Neuronal stem cell (in vitro differentiated cells): ENCODE data around the gene HAUS5.

ENCODE experiments used
- DNase-seq: peaks from one replicate; pipeline ENCODE4 v3.0.0-alpha.2; 2013; ENCODE audit warnings: low spot score
- H2AFZ ChIP-seq: one replicate; pipeline ENCODE4 v1.6.1; 2013; ENCODE audit warnings: mild to moderate bottlenecking, low read length, inconsistent platforms
- H2AK5ac ChIP-seq: 2 replicates; pipeline ENCODE4 v1.6.1; 2013; ENCODE audit warnings: low read depth, mild to moderate bottlenecking, inconsistent platforms, low read length, moderate library complexity, mixed read lengths
- H2BK120ac ChIP-seq: 2 replicates; pipeline ENCODE4 v1.6.1; 2013; ENCODE audit warnings: low read depth, mild to moderate bottlenecking, inconsistent platforms, low read length, moderate library complexity, mixed read lengths
- H2BK12ac ChIP-seq: one replicate; pipeline ENCODE4 v1.6.1; 2013; ENCODE audit warnings: low read length, inconsistent platforms
- H2BK15ac ChIP-seq: 2 replicates; pipeline ENCODE4 v1.6.1; 2013; ENCODE audit warnings: mild to moderate bottlenecking, low read length, inconsistent platforms, mixed read lengths
- H2BK5ac ChIP-seq: one replicate; pipeline ENCODE4 v1.6.1; 2013; ENCODE audit warnings: inconsistent platforms, mild to moderate bottlenecking, low read length, moderate library complexity
- H3K14ac ChIP-seq: one replicate; pipeline ENCODE4 v1.6.1; 2013; ENCODE audit warnings: low read length, inconsistent platforms
- H3K18ac ChIP-seq: 2 replicates; pipeline ENCODE4 v1.6.1; 2013; ENCODE audit warnings: low read length, inconsistent platforms
- H3K23ac ChIP-seq: 2 replicates; pipeline ENCODE4 v1.6.1; 2013; ENCODE audit warnings: low read depth, mild to moderate bottlenecking, mixed read lengths, low read length, inconsistent platforms; ENCODE audit not compliant: poor library complexity
- H3K27ac ChIP-seq: replicated peaks from 3 replicates; pipeline ENCODE4 v1.5.1; 2013; ENCODE audit warnings: low read length, inconsistent platforms
- H3K27me3 ChIP-seq, 3 experiments: 2 replicates each; pipeline ENCODE4 v1.6.1; 2013; ENCODE audit warnings: low read length in 3 of 3, mild to moderate bottlenecking in 2 of 3, inconsistent platforms in 1 of 3, low read depth in 1 of 3, mixed read lengths in 1 of 3, moderate library complexity in 1 of 3; ENCODE audit not compliant: control insufficient read depth in 3 of 3, insufficient read depth in 3 of 3
- H3K36me3 ChIP-seq, 2 donors: replicated peaks in 1 of 2; 2 replicates each; pipeline ENCODE4 v1.6.1; 2013; ENCODE audit warnings: low read length in 2 of 2; ENCODE audit not compliant: control insufficient read depth in 2 of 2, insufficient read depth in 2 of 2
- H3K4ac ChIP-seq: 2 replicates; pipeline ENCODE4 v1.6.1; 2013; ENCODE audit warnings: inconsistent platforms, mild to moderate bottlenecking, low read length, moderate library complexity
- H3K4me1 ChIP-seq, 2 donors: 1 replicate in 1 of 2; 2 replicates in 1 of 2; pipeline ENCODE4 v1.6.1; 2013; ENCODE audit warnings: low read length in 2 of 2, low read depth in 1 of 2; ENCODE audit not compliant: control insufficient read depth in 2 of 2, insufficient read depth in 1 of 2
- H3K4me2 ChIP-seq: one replicate; pipeline ENCODE4 v1.6.1; 2013; ENCODE audit warnings: mild to moderate bottlenecking, low read length, inconsistent platforms; ENCODE audit not compliant: insufficient read depth, poor library complexity, severe bottlenecking
- H3K4me3 ChIP-seq, 2 donors: 2 replicates each; pipeline ENCODE4 v1.5.1; 2013; ENCODE audit warnings: low read length in 2 of 2, mild to moderate bottlenecking in 2 of 2, inconsistent platforms in 1 of 2, moderate library complexity in 1 of 2
- H3K79me1 ChIP-seq: one replicate; pipeline ENCODE4 v1.6.1; 2013; ENCODE audit warnings: low read depth, mild to moderate bottlenecking, inconsistent platforms, low read length, moderate library complexity
- H3K9ac ChIP-seq: one replicate; pipeline ENCODE4 v1.6.1; 2013; ENCODE audit warnings: mild to moderate bottlenecking, low read depth, low read length, inconsistent platforms; ENCODE audit not compliant: poor library complexity
- H3K9me3 ChIP-seq, 2 donors: replicated peaks in 1 of 2; 2 replicates each; pipeline versions ENCODE3 to v1.6.1; 2013; ENCODE audit warnings: low read length in 2 of 2, mild to moderate bottlenecking in 2 of 2, inconsistent platforms in 1 of 2, low read depth in 1 of 2, mixed read lengths in 1 of 2, moderate library complexity in 1 of 2; ENCODE audit not compliant: control insufficient read depth in 2 of 2, insufficient read depth in 1 of 2
- H4K8ac ChIP-seq: one replicate; pipeline ENCODE4 v1.6.1; 2013; ENCODE audit warnings: low read depth, mild to moderate bottlenecking, inconsistent platforms, low read length, moderate library complexity
- H4K91ac ChIP-seq: one replicate; pipeline ENCODE4 v1.6.1; 2013; ENCODE audit warnings: low read length, low read depth, mild to moderate bottlenecking, inconsistent platforms; ENCODE audit not compliant: poor library complexity
- WGBS, 2 donors: extraction: QIAGEN DNeasy Blood & Tissue Kit; methylation state at CpG; one replicate each; pipeline ENCODE4 v1.1.7; 2013; ENCODE audit warnings: missing lambda C conversion rate in 2 of 2, mixed read lengths in 1 of 2; ENCODE audit not compliant: insufficient read length in 2 of 2, insufficient replicate concordance in 1 of 2; ENCODE audit errors: extremely low coverage in 2 of 2; 5-methylcytosine and 5-hydroxymethylcytosine counted together

HAUS5 gene

DNA sequence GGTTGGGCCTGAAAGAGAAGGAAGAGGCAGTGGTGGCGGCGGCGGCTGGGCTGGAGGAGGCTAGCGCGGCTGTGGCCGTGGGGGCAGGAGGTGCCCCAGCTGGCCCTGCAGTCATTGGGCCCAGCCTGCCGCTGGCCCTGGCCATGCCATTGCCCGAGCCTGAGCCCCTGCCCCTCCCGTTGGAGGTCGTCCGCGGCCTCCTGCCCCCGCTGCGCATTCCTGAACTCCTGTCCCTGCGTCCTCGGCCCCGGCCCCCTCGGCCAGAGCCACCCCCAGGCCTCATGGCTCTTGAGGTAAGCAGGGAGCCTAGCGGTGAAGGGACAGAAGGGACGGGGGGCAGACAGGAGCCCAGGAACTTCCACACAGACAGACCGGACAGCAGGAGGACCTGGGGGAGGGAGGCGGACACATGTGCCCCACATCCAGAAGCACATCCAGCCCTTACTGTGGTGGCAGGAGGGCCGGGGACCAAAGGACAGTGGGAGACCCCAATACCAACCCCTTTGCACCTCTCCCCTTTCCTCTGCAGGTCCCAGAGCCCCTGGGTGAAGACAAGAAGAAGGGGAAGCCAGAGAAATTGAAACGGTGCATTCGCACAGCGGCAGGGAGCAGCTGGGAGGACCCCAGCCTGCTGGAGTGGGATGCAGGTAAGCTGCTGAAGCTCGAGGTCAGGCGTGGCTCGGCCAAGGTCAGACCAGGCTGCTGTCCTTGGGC is 21.3 kb downstream of the HAUS5 start:
- Histone ChIP-seq H2BK12ac (no peak overlapping the region), H2BK5ac (no peak overlapping the region), H3K79me1 (peaks cover 3% of the 10 kb centered on the region), H2AFZ (no peak overlapping the region), H3K14ac (no peak overlapping the region), H3K4me3 (no peak overlapping the region), H3K27ac (no peak overlapping the region), H3K9me3 (no peaks in the 10 kb centered on the region), H4K91ac (no peak overlapping the region), H3K27me3 (no peaks in the 10 kb centered on the region), H3K4me1 (peaks cover 5 to 6% of the 10 kb centered on the region in 2 donors), H3K4ac (no peak overlapping the region), H2AK5ac (no peak overlapping the region), H2BK120ac (no peak overlapping the region), H4K8ac (no peak overlapping the region), H3K36me3 (peaks cover 44 to 85% of the 10 kb centered on the region in 2 donors), H3K18ac (no peak overlapping the region), H3K4me2 (no peak overlapping the region), H2BK15ac (no peak overlapping the region), H3K23ac (peak overlapping the region; percentile 27), H3K9ac (peak overlapping the region; percentile 40)
- no peak for DNase-seq
- WGBS, 2 donors = no CpG with 5 or more reads among the region's 29 CpGs

GRCh38 chr19:35636651-35637050 is 24.1 kb downstream of the HAUS5 start:
- Histone ChIP-seq H3K9me3 (no peaks in the 10 kb centered on the region), H3K14ac (no peak overlapping the region), H3K79me1 (no peaks in the 10 kb centered on the region), H3K9ac (peak overlapping the region; percentile 30), H3K27me3 (no peaks in the 10 kb centered on the region), H3K23ac (peak overlapping the region; percentile 10), H3K4me2 (no peak overlapping the region), H3K4me3 (no peak overlapping the region), H4K8ac (no peak overlapping the region), H3K27ac (no peak overlapping the region), H2BK5ac (no peak overlapping the region), H3K18ac (no peak overlapping the region), H2BK120ac (no peak overlapping the region), H2AFZ (no peak overlapping the region), H3K4me1 (peaks cover 8 to 11% of the 10 kb centered on the region in 2 donors), H2AK5ac (no peak overlapping the region), H3K36me3 (peaks cover 32 to 70% of the 10 kb centered on the region in 2 donors), H4K91ac (no peak overlapping the region), H2BK12ac (no peak overlapping the region), H3K4ac (no peak overlapping the region), H2BK15ac (no peak overlapping the region)
- no peak for DNase-seq
- WGBS, 2 donors = no CpG with 5 or more reads among the region's 3 CpGs

DNA sequence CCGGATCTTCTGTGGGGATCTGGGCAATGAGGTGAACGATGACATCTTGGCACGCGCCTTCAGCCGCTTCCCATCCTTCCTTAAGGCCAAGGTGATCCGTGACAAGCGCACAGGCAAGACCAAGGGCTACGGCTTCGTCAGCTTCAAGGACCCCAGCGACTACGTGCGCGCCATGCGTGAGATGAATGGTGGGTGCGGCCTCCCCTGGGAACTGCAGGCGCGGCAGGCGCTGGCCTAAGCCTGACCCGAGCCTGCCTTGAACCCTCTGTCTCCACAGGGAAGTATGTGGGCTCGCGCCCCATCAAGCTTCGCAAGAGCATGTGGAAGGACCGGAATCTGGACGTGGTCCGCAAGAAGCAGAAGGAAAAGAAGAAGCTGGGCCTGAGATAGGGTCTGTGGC is 24.6 kb downstream of the HAUS5 start:
- no peak overlapping the region for H2AFZ ChIP-seq
- no peak overlapping the region for H3K14ac ChIP-seq
- peaks cover 9 to 15% of the 10 kb centered on the region in 2 donors for H3K4me1 ChIP-seq
- H3K4ac ChIP-seq = no peak overlapping the region
- H2BK15ac ChIP-seq = no peak overlapping the region
- no peak overlapping the region for H3K4me2 ChIP-seq
- no peak overlapping the region for H2BK120ac ChIP-seq
- H4K8ac ChIP-seq = no peak overlapping the region
- H2AK5ac ChIP-seq = no peak overlapping the region
- H3K27ac ChIP-seq = no peak overlapping the region
- H2BK5ac ChIP-seq = no peak overlapping the region
- H3K79me1 ChIP-seq = no peaks in the 10 kb centered on the region
- H3K18ac ChIP-seq = no peak overlapping the region
- no CpG with 5 or more reads among the region's 25 CpGs for WGBS, 2 donors
- H2BK12ac ChIP-seq = no peak overlapping the region
- no peak for DNase-seq
- H3K9me3 ChIP-seq = no peaks in the 10 kb centered on the region
- H3K4me3 ChIP-seq = no peak overlapping the region
- no peak overlapping the region for H4K91ac ChIP-seq
- peak overlapping the region; percentile 37 for H3K23ac ChIP-seq
- no peak overlapping the region for H3K9ac ChIP-seq
- peaks cover 31 to 65% of the 10 kb centered on the region in 2 donors for H3K36me3 ChIP-seq
- no peaks in the 10 kb centered on the region for H3K27me3 ChIP-seq

GRCh38 chr19:35639321-35639639 is 26.7 kb downstream of the HAUS5 start:
- Histone ChIP-seq H2AFZ (no peak overlapping the region), H3K4me1 (peaks cover 17 to 24% of the 10 kb centered on the region in 2 donors), H3K27ac (peak overlapping the region; percentile 1), H3K4me2 (no peak overlapping the region), H3K4ac (no peak overlapping the region), H3K9ac (no peak overlapping the region), H4K91ac (no peak overlapping the region), H2BK120ac (no peak overlapping the region), H3K27me3 (no peaks in the 10 kb centered on the region), H3K9me3 (no peaks in the 10 kb centered on the region), H3K4me3 (no peak overlapping the region), H2BK15ac (no peak overlapping the region), H2BK12ac (no peak overlapping the region), H4K8ac (no peak overlapping the region), H3K23ac (no peak overlapping the region), H2BK5ac (no peak overlapping the region), H3K79me1 (no peaks in the 10 kb centered on the region), H3K18ac (peak overlapping the region; percentile 6), H3K36me3 (peaks cover 18 to 44% of the 10 kb centered on the region in 2 donors), H3K14ac (no peak overlapping the region), H2AK5ac (peak overlapping the region; percentile 2)
- WGBS, 2 donors = no CpG with 5 or more reads among the region's 6 CpGs
- no peak for DNase-seq
